NCI-H2107 treated with DMSO at 0.1 percent for 48 hours (cell line): ENCODE results near the gene PLD5.
"Not testable (repeated sequence)": the region's sequence is repeated elsewhere in the genome, so short reads cannot be mapped to it uniquely, and the experiment has no call there.

Experiments used
- DNase-seq: peaks from one replicate; lab custom pipeline; 2025; ENCODE audit not compliant: unreplicated experiment; lab: John Stamatoyannopoulos, UW

The PLD5 gene

GRCh38 chr1:242214455-242214854, 310.0 kb downstream of the PLD5 start:
- DNase-seq: not testable (repeated sequence)

DNA sequence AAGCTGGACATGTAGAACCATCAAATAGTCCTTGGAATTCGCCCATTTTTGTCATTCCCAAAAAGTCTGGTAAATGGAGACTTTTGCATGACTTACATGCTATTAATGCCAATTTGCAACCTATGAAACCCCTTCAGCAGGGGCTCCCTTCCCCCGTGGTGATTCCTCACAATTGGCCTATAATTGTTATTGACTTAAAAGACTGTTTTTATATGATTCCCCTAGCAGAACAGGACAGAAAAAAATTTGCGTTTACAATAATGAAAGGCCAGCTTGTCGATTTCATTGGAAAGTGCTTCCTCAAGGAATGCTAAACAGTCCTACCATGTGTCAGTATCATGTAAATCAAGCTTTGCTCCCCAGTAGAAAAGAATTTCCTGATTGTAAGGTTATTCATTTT, 311.5 kb downstream of the PLD5 start:
- DNase-seq: not testable (repeated sequence)

GRCh38 chr1:242212401-242212800, 312.1 kb downstream of the PLD5 start:
- peak; percentile 58 for DNase-seq

DNA sequence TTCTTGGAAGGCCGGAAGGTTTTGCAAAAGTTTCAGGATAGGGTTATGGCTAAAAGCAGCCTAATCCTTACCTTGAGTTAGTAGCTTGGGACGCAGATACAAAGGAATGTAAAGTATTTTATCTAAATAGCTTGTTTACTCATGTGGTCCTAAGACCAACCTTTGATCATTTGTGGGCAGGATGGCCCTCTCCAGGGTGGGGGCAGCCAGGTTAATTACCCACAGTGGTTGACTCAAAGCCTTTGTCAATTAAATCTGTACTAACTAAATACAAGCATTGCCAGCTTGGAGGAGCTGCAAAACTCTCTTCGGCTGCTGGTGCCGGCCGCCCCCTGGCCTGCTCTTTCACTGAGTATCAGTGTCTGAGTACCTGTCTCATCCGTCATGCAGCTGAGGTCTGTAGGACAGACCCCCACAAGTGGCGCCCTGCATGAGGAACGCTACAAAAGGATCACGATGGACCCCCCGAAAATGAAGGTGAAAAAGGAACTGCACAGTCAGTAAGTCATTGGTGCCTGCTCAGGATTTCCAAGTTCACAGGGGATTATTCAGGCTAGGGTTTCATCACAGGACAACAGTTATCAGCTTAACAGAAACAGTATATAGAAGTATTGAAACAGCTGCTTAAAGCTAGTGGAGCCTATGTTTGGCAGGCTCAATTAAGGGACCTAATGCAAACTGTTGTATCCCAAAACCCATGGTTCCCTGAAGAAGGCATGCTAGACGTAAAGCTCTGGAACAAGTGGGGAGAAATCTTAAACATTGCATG, 313.1 kb downstream of the PLD5 start:
- no peak for DNase-seq

DNA sequence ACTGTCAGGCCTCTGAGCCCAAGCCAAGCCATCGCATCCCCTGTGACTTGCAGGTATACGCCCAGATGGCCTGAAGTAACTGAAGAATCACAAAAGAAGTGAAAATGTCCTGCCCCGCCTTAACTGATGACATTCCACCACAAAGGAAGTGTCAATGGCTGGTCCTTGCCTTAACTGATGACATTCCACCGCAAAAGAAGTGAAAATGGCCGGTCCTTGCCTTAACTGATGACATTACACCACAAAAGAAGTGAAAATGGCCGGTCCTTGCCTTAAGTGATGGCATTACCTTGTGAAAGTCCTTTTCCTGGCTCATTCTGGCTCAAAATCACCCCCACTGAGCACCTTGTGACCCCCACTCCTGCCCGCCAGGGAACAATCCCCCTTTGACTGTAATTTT, 314.2 kb downstream of the PLD5 start:
- not testable (repeated sequence) for DNase-seq

- no peak for DNase-seq
These were observed 315.4 kb downstream of the PLD5 start for GRCh38 chr1:242209063-242209462.

DNA sequence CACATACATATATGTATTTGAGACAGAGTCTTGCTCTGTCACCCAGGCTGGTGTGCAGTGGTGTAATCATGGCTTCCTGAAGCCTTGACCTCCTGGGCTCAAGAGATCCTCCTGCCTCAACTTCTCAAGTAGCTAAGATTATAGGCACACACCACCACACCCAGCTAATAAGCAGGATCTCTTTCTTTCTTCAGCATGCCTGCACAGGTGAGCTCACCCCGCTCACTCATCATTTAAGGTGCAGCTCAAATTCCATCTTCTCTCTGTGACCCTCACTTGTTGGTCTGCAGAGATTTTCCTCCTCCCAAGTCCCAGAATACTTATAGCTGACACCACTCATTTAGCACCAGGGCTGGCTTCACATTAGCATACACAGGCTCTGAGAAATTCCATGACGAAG, 316.5 kb downstream of the PLD5 start:
- no peak for DNase-seq

DNA sequence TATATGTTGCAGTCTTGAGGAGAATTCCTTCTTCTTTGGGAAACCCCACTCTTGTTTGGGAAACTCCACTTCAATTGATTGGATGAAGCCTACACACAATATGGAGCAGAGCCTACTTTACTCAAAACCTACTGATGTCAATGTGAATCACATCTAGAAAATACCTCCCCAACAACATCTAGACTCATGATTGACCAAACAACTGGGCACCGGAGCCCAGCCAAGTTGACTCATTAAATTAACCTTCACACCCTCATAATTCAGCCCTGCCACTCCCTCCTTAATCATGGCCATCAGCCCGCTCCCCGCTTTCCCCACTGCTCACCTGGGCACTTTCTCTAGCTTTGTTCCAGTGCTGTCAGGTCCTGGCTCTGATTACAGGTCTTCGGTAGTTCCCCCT, 317.5 kb downstream of the PLD5 start:
- no peak for DNase-seq

DNA sequence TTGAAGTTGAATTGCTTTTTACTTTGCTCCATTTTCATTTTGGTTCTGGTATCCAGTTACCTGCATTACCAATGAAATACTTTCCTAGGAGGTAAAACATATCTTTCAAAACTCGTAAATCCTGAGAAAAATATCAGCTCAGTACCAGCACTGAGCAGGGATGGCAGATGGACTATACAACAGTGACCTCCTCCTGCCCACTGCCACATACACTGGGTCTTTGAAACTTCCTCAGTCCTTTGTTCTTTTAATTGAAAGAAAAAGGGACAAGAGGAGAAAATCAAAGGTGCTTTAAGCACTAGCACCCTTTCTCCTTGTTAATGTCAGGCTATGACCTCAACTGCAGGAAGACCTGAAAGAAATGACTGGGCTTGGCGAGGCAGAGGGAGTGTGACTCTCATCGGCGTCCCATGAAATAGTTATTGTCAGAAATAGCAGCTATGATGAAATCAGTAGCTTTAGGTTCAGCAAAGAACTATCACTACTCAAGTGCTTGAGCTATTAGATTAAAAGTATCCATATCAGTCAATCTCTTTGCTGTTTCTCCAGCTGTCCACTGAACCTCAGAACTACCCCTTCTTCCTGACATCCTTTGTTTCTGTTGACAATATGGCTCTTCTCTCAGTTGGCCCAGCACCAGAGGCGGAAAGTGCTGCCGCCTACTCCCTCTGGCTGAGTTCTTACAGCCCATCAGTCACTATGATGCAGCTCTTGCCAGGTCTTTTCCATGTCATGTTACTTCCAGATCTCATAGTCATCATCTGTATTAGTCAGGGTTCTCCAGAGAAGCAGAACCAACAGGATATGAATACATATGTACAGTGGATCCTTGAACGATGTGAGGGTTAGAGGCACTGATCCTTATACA, 318.6 kb downstream of the PLD5 start:
- no peak for DNase-seq

DNA sequence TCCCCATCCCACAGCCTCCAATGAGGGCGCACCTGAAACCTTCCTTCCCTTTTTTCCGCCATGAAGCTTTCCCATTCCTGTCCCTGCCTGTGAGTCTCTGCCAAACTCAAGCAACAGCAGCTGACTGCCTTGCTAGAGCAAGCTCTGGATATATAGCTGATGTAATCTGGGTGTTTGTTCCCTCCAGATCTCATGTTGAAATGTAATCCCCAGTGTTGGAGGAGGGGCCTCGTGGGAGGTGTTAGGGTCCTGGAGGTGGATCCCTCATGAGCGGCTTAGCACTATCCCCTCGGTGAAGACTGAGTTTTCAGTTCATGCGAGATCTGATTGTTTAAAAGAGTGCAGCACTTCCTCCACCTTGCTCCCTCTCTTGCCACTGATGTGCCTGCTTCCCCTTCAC, 321.2 kb downstream of the PLD5 start:
- DNase-seq: no peak

- no peak for DNase-seq
These were observed 323.4 kb downstream of the PLD5 start for GRCh38 chr1:242201090-242201489.

- DNase-seq: no peak
These were observed 324.6 kb downstream of the PLD5 start for GRCh38 chr1:242199776-242200458.

GRCh38 chr1:242197907-242198820, 326.3 kb downstream of the PLD5 start:
- DNase-seq: no peak

- no peak for DNase-seq
These were observed 327.6 kb downstream of the PLD5 start for GRCh38 chr1:242196914-242197313.

DNA sequence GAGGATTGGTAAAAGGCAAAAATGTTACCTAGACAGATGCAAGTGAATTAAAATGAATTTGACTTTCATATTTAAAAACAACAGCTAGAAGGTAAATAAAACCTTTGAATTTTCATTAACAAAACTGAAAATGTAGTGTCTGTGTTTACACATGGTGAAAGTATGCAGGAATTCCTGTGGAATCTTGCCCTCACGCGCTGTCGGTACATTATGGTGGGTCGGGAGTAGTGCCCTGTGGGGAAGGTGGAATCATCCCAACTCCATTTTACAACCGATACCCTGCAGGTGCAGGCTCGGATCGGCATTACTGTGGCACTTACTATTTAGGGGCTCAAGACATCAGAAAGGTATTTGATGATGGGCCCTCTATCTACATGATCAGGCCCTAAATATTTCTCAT, 328.4 kb downstream of the PLD5 start:
- DNase-seq: no peak

GRCh38 chr1:242189591-242189990, 334.9 kb downstream of the PLD5 start:
- DNase-seq: no peak

DNA sequence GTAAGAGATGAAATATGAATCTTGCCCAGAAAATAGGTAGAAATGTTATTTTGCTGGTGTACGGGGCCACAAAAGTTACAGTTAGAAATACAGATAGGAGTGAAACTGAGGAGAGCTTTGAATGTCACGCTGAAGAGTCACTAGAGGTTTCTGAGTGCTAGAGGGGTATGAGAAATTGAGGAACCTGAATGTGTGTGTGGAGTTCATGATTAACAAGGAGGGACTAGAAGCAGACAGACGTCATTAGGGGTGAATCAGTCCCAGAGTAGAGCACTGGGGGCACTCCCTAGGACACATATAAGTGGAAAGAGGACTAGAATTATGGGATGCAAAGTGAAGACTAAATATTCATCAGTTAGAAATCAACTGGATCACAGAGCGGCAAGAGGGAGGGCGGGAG, 336.7 kb downstream of the PLD5 start:
- no peak for DNase-seq

GRCh38 chr1:242187171-242187570, 337.3 kb downstream of the PLD5 start:
- no peak for DNase-seq

- no peak for DNase-seq
These were observed 338.8 kb downstream of the PLD5 start for GRCh38 chr1:242185731-242186130.

DNA sequence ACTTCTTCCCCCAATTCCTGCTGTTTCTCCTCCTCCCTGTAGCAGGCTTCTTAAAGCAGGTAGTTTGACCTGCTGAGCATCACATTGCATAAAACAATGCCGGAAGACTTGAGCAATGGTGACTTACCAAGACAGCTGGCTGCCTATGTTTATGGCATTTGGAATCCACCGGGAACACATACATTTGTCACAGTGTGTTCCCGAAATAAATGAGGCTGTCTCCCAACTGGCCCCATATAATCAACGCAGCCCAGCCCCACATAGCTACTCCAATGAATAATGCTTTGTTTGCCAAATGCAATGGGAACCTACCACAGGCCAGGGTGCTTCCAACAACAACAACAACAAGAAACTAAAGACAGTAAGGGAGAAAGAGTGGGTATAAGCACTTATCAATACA, 339.5 kb downstream of the PLD5 start:
- no peak for DNase-seq

GRCh38 chr1:242179767-242180166, 344.7 kb downstream of the PLD5 start:
- DNase-seq: not testable (repeated sequence)
